SK-N-MC (cell line): ENCODE data around the gene MVD.

Experiments used
- DNase-seq: peaks from one replicate; pipeline ENCODE4 v3.0.0-alpha.2; 2011; ENCODE audit warnings: low read depth, low spot score
- H3K27ac ChIP-seq: fragments of 200-600 bp; sonication (generic); 2 replicates; pipeline ENCODE4 v1.5.1; 2016; ENCODE audit warnings: mixed run types
- H3K36me3 ChIP-seq: fragments of 200-600 bp; sonication (generic); 2 replicates; pipeline ENCODE4 v1.6.1; 2017; ENCODE audit warnings: antibody characterized with exemption, low read length, mixed read lengths; ENCODE audit not compliant: insufficient read depth
- H3K4me3 ChIP-seq: fragments of 200-600 bp; sonication (generic); 2 replicates; pipeline ENCODE4 v1.5.1; 2016
- H3K9ac ChIP-seq: fragments of 200-600 bp; sonication (generic); 2 replicates; pipeline ENCODE4 v1.8.0; 2017; ENCODE audit warnings: mixed run types, mixed read lengths; ENCODE audit not compliant: insufficient read length
- H3K9me3 ChIP-seq: fragments of 200-600 bp; sonication (generic); 2 replicates; pipeline ENCODE4 v1.6.1; 2017; ENCODE audit warnings: low read depth, mild to moderate bottlenecking, antibody characterized with exemption, low read length, moderate library complexity, mixed read lengths
- EZH2 ChIP-seq: fragments of 200-600 bp; sonication (generic); IDR thresholded peaks from one replicate; pipeline ENCODE4 v1.6.1; 2017; ENCODE audit warnings: antibody characterized with exemption
- FOXP2 ChIP-seq: optimal IDR thresholded peaks from 2 replicates; pipeline ENCODE3; 2011; ENCODE audit warnings: mild to moderate bottlenecking, moderate library complexity; ENCODE audit not compliant: insufficient read depth; ENCODE audit errors: extremely low read length, control extremely low read depth
- POLR2AphosphoS5 ChIP-seq: IDR thresholded peaks from 2 replicates; pipeline ENCODE4 v1.6.1; 2012; ENCODE audit warnings: mild to moderate bottlenecking, low read depth, low read length, borderline replicate concordance

The MVD gene

DNA sequence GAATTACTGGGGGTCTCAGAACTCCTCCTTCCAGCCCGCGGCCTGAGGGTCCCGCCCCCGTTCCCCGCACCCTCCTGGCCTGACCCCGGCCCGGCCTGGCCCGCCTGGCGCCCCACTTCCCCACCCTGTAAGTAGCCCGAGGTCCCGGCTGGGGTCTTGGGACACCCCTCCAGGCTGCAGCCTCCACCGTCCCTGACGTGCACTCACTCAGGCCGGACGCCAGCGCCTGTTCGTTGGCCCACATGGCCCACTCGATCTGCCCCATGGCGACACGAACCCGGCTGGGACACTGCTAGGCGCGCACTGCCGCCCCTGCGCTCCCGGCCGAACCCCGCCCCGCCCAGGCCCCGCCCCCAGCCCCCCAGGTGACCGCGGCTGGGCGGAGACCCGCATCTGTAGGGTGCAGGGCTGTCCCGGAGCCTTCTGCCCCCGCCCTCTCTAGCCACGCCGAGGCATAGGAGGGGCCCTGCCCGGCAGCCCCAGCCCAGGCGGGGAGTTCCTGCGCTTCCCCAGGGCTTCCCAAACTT, 12.1 kb downstream of the MVD start, which contains the start of gene CYBA:
Gene CYBA, minus strand, starts transcription at position 305 of the 527 bp plus-strand sequence. Its CDS starts 40 bp downstream, at position 265.
- peak within 1 kb of the TSS; percentile 80 for H3K4me3 ChIP-seq
- H3K36me3 ChIP-seq: no peaks in the 10 kb centered on the region
- no peaks in the 10 kb centered on the region for H3K9me3 ChIP-seq
- peak within 1 kb of the TSS; percentile 45 for H3K9ac ChIP-seq
- no peak within 1 kb of the TSS for H3K27ac ChIP-seq
- no peak for DNase-seq
- no peak for TF ChIP-seq FOXP2
- peak; percentile 76; the same call in 1 of the 2 replicates for TF ChIP-seq POLR2AphosphoS5

GRCh38 chr16:88649924-88650748, 12.8 kb downstream of the MVD start:
- Histone ChIP-seq H3K9me3 (no peaks in the 10 kb centered on the region), H3K4me3 (peak overlapping the region; percentile 80), H3K36me3 (no peaks in the 10 kb centered on the region), H3K9ac (peak overlapping the region; percentile 45), H3K27ac (no peak overlapping the region)
- TF ChIP-seq FOXP2 (no peak), EZH2 (no peak), POLR2AphosphoS5 (no peak)
- DNase-seq: no peak

DNA sequence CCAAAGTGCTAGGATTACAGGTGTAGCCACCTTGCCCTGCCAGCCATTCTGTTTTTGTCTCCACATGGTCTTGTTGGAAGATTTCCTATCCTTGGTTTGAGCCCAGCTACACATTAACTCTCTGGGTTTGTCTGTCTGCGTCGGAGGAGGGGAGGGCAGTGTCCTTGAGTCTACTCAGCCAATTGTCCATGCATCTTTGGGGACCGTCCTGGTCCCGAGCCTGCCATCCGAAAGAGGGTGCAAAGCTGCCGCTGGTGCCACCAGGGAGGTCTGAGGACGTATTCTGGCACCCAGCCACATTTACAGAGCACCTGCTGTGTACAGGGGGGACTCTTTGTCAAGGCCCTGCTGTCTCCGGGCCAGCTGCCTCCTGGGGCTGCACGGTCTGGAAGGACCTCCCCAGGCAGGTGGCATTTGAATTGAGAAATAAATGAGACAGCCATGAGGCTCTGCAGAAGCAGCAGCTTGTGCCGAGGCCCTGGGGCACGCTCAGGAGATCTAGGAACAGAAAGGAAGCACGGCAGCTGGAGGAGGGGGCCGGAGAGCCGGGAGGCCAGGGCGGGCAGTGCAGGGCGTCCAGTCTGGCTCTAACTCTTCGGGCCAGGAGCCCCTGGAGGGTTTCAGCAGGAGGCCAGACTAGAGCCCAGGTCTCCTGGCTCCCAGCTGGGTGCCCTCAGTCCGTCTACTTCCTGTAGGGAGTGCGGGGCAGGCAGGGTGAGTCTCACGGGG, 13.5 kb downstream of the MVD start:
- no peak for DNase-seq
- H3K9me3 ChIP-seq: no peaks in the 10 kb centered on the region
- no peaks in the 10 kb centered on the region for H3K36me3 ChIP-seq
- H3K4me3 ChIP-seq: no peak overlapping the region
- H3K9ac ChIP-seq: no peak overlapping the region
- H3K27ac ChIP-seq: no peak overlapping the region
- TF ChIP-seq FOXP2 (no peak), EZH2 (no peak), POLR2AphosphoS5 (no peak)

- Histone ChIP-seq H3K36me3 (no peaks in the 10 kb centered on the region), H3K9me3 (no peaks in the 10 kb centered on the region), H3K4me3 (no peak overlapping the region), H3K9ac (no peak overlapping the region), H3K27ac (no peak overlapping the region)
- TF ChIP-seq FOXP2 (no peak), POLR2AphosphoS5 (peak; percentile 26; the same call in 1 of the 2 replicates), EZH2 (no peak)
- DNase-seq: no peak
Observed at GRCh38 chr16:88647178-88648070, 15.5 kb downstream of the MVD start.

- Histone ChIP-seq H3K9ac (no peak overlapping the region), H3K4me3 (no peak overlapping the region), H3K9me3 (no peaks in the 10 kb centered on the region), H3K27ac (no peak overlapping the region), H3K36me3 (no peaks in the 10 kb centered on the region)
- TF ChIP-seq FOXP2: no peak
- no peak for TF ChIP-seq POLR2AphosphoS5
- no peak for TF ChIP-seq EZH2
- no peak for DNase-seq
Observed at GRCh38 chr16:88646345-88647034, 16.4 kb downstream of the MVD start.

DNA sequence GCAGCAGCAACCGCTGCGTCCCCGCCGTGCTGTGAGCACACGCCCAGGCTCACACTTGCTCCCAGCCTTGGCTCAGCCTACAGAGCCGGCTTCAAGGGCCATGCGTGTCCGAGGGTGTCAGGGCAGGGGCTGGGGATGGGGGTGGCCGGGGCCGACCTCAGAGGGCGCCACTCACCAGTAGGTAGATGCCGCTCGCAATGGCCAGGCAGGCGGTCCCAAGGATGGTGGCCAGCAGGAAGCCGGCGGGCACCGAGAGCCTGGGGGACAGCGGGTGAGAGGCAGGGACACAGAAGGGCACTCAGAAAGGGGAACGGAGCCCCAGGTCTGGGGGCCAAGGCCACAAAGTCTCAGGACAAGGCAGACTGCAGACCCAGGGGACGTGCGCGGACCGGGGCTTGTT, 16.9 kb downstream of the MVD start:
- Histone ChIP-seq H3K36me3 (no peaks in the 10 kb centered on the region), H3K9me3 (no peaks in the 10 kb centered on the region), H3K9ac (no peak overlapping the region), H3K27ac (no peak overlapping the region), H3K4me3 (no peak overlapping the region)
- no peak for DNase-seq
- TF ChIP-seq FOXP2 (no peak), POLR2AphosphoS5 (no peak), EZH2 (no peak)

GRCh38 chr16:88645455-88645854, 17.4 kb downstream of the MVD start:
- no peak for TF ChIP-seq FOXP2
- no peak for TF ChIP-seq POLR2AphosphoS5
- TF ChIP-seq EZH2: no peak
- H3K36me3 ChIP-seq: no peaks in the 10 kb centered on the region
- no peak overlapping the region for H3K27ac ChIP-seq
- H3K4me3 ChIP-seq: no peak overlapping the region
- H3K9ac ChIP-seq: no peak overlapping the region
- no peak for DNase-seq
- H3K9me3 ChIP-seq: no peaks in the 10 kb centered on the region
